Activated CD8-positive, alpha-beta memory T cell treated with anti-CD3 and anti-CD28 coated beads, Interleukin-2, amount 50 U/mL, for 4 hours (primary cell): ENCODE data around the gene SNPH.
A peak's percentile ranks its signal among the peaks of the same experiment; 100 is the strongest.

Experiments used
- DNase-seq: peaks from one replicate; pipeline ENCODE4 v3.0.0-alpha.2; 2020

The SNPH gene

GRCh38 chr20:1307571-1307971 lies 41.5 kb downstream of the SNPH start:
- DNase-seq, result no peak

DNA sequence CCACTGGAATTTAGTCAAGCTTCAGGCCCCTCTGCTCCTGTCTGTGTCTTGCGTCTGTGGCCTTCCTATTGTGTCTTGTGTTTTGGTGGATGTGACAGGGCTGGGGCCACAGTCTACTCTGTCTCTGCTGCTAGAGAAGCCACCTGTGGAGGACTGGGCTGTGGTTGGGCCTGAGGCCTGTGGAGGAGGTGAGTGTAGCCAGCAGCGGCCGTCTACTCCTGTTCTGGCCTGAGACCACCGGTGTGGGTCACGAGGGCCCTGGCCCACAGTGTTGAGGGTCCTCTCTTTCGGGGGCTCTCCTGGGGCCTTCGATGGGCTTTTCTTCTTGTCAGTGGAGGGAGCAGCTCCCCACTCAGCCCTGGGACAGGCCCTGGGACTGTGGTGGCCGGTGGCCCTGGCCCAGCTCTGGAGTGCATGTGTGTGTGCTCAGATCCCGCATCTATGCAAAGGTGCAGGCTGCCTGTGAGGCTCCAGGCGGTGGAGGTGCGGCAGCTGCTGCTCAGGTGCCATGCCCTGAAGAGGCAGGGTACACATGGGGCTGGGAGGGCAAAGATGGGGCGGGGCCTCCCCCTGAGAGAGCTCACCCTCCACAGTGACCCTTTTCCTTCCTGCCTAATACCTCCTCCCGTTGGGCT lies 42.1 kb downstream of the SNPH start:
- no peak for DNase-seq

- no peak for DNase-seq
Observed at GRCh38 chr20:1308702-1309095, 42.6 kb downstream of the SNPH start.

DNA sequence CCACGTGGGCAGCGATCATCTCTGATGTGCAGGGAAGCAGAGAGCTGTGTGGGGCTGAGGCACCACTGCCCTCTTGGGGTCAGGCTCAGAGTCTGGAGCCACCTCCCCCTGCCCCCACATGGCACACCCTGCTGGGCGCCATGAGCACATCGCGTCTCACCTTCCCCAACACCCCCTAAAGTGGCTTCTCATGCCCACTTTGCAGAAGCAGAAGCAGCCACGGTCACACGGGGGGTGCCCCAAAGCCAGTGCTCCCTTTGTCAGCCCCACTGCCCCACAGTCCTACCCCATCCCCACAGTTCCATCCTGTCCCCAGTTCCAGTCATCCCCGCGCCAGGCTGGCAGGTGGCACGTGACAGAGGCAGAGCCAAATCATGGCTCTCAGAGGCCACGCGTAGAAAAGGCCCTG lies 43.3 kb downstream of the SNPH start:
- DNase-seq, result no peak

DNA sequence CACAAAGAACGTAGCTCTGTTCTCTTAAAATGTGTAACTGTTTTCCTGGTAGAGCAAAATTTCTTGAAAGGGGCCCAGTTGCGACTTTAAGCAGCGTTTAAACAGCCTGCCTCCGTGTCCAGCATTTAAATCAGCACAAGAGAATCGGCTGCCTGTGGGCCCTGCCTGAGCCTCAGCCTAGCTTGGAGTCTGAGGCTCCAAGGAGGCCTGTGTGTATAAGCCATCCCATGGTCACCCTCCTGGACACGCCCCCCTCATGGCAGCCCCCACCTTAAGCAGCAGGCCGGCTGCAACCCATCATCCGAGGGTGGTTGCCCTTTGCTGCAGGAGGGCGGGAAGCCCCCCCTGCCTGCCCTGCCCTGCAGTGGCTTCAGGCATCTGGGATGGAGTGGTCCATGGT lies 44.0 kb downstream of the SNPH start:
- no peak for DNase-seq

DNA sequence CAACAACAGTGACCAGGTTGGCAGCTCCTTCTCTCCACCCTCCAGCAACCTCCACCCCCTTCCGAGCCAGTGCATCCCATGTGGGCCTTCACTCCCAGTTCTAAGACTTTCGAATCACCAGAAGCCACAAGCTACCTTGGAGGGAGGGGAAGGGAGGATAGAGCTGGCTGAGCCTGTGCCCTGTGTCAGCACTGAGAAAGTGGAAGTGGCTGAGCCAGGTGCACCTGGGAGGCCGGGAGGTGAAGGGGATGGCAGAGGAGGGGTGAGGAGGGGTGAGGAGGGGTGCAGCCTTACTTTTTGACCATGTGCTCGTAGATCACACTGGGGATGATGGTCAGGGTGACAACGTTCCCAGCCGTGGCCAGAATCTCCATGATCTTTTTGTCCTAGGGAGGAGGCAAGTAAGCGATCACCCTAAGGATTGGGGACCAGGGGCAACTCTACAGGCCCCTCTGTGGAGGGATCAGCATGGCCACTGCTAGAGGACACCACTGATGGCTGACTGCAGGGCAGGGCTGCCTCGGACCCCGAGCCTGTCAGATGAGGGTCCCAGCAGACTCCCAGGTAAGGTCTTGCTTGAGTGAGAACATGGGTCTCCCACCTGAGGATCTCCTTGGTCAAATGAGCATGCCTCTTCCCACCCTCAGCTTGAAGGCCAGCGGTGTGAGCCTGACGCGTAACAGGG lies 44.6 kb downstream of the SNPH start:
- DNase-seq, result no peak

- no peak for DNase-seq
Observed at GRCh38 chr20:1312308-1312707, 46.2 kb downstream of the SNPH start.

DNA sequence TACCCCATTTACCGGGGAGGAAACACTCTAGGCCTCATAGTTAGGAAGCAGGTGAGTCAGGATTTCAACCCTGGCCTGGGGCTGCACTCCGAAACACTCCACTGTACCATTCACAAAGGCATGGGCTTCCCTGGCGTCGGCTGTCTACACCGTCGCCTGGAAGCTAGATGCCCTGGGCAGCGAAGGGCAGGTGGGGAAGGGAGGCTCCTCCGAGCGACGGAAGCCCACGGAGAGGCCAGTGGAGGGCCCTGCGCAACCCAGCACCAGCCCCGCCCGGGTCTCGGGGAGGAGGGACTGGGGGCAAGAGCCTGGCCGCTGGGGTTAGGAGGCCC lies 46.8 kb downstream of the SNPH start:
- DNase-seq, result no peak

GRCh38 chr20:1313236-1313964 lies 47.3 kb downstream of the SNPH start:
- DNase-seq, result peak; percentile 71

- DNase-seq, result no peak
Observed at GRCh38 chr20:1315804-1316203, 49.7 kb downstream of the SNPH start.

- no peak for DNase-seq
Observed at GRCh38 chr20:1317545-1318255, 51.6 kb downstream of the SNPH start.

DNA sequence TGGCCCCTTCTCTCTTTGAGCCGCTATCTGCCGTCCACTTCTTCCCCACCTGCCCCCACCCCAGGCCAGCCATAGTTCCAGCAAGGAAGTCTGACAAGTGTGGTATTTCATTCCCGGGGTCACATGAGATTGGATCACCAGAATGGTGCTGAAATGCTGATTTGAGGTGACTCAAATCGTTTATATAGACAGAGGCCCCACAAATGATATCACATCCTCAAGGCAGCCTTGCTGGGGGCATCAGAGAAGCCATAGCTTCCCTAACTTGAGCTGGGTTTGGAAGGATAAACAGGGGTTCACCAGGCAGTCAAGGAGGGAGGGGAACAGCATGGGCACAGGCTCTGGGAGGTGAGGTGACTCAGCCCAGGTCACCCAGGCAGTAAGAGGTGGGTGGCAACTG lies 53.0 kb downstream of the SNPH start:
- DNase-seq, result no peak

DNA sequence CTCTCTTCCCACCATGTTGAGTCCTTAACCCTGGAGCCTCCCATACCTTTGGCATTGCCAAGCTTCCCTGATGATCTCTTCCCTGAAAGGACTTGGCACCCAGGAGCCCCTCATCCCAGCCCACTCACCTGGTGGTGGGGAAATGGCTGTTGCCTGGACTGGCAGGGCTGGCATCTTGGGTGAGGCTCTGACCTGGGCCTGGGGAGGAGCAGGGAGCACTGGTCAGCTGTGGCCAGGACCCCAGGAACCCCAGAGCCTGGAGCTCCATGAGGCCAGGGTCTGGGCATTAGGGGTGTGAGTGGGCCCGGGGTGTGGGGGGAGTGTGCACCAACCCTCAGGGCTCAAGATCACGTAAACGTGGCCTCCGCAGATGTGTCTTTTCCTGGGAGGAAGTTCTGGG lies 53.4 kb downstream of the SNPH start:
- DNase-seq, result no peak

GRCh38 chr20:1320016-1320415 lies 53.9 kb downstream of the SNPH start:
- no peak for DNase-seq

GRCh38 chr20:1320902-1321653 lies 55.0 kb downstream of the SNPH start:
- DNase-seq, result no peak

DNA sequence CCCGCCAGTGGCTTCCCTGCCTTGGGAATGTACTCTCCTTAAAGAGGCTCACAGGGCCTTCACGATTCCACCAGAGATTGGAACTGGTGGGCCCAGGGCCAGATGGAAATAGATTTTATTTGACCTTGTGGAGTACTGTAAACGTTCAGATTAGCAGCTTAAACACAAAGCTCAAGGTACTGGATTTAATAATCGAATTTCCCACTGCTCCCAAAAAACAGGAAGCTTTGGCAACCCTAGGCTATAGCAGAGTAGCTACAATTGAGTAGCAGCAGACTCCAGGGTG lies 55.5 kb downstream of the SNPH start:
- DNase-seq, result no peak

- DNase-seq, result no peak
Observed at GRCh38 chr20:1322511-1323245, 56.6 kb downstream of the SNPH start.

DNA sequence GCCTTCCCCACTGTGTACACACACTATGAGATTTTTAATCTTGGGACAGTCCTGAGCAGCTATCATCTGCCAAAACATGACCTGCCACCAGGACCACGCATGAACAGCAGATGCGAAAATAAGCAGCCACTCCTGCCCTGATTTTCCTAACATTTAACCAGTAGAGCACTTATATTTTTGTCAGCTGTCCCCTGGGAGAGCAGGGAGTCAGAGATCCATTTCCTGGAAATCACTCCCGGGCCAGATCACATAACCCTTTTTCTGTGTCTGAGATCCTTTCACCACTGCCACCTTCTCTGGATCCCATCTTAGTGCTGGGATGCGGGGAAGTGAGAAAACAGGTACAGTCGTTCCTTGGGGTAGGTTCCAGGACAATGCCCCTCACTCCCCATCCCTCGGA lies 57.2 kb downstream of the SNPH start:
- DNase-seq, result no peak

DNA sequence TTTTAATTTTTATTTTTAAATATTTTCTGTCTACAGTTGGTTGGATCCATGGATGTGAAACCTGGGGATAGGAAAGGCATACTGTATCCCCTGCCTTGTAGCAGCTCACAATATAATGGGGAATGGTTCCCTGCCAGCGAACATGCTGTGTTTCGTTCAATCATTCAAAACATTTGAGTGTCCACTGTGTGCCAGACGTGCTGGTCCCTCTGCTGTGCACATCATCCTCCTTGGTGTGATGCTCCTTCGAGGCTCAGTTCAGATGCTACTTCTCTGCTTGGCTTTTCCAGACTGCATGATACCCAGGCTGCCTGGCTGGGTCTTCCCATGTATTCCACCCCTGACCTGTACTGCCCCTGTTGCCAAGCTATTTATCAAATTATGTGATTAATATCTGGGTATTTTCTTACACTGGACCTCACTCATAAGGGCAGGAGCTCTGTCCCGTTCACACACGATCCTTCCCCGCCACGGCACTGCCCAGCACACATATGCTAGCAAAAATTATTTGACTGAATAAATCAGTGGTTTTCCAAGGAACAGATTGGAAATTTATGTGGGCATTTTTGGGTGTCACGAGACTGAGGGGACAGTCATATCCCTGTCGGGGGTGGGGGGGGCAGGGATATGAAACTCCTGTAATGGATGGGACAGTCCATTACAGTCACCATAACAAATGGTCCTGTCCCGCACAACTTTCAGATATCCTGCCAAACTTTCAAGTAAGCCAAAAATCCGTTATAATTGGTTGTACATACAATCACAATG lies 57.9 kb downstream of the SNPH start:
- no peak for DNase-seq

- peak; percentile 67 for DNase-seq
Observed at GRCh38 chr20:1324598-1325172, 58.6 kb downstream of the SNPH start.
